GM20431 (cell line): Measurements from ENCODE around the gene ATXN1.
"Not testable (repeated sequence)": the region's sequence is repeated elsewhere in the genome, so short reads cannot be mapped to it uniquely, and the experiment has no call there.

Experiments
- in situ Hi-C: fragments of 300-500 bp; cut with MseI, MboI; formaldehyde crosslinking; loops from one replicate; pipeline ENCODE4 v1.15.0; 2020; ENCODE audit warnings: low sequenced_read_pairs; ENCODE audit not compliant: unreplicated experiment

Gene ATXN1

DNA sequence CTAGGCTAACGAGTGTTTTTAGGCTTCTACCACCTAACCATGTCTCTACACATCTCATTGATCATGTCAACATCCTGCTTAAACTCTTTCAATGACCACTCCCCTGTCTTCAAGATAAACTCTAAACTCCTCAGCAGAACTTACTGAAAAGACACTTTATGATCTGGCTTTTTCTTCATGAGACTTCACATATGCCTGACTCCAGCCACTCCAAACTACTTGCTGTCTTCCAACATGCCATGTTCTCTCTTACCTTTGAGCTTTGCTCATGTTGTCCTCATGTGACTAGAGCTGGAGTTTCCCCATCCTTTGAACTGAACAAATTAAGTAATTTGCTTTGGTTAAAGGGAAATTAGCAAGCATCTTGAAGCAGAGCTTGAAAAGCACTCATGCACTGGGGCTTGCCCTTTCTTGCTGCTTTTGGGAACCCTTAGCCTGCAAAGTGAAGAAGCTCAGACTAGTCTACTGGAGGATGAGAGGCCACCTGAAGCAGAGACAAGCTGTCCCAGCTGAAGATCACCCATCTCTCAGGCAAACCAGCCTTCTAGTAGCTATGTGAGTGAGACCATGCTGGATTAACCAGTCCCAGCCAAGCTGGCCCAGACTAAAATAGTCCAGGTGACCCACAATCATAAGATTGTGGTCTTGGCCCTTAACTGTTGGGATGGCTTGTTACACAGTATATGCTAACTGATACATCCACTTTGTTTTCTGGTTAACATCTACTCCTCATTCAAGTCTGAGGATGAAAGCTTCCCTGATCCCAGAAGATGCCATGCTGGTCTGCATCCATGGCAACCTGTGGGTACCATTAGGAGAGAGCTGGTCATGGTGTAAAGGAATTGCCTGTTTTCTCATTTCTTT lies 287.1 kb downstream of the ATXN1 start:
- in situ Hi-C loops = no loop called here

GRCh38 chr6:16473184-16473907 lies 287.9 kb downstream of the ATXN1 start:
- in situ Hi-C loops = no loop called here

DNA sequence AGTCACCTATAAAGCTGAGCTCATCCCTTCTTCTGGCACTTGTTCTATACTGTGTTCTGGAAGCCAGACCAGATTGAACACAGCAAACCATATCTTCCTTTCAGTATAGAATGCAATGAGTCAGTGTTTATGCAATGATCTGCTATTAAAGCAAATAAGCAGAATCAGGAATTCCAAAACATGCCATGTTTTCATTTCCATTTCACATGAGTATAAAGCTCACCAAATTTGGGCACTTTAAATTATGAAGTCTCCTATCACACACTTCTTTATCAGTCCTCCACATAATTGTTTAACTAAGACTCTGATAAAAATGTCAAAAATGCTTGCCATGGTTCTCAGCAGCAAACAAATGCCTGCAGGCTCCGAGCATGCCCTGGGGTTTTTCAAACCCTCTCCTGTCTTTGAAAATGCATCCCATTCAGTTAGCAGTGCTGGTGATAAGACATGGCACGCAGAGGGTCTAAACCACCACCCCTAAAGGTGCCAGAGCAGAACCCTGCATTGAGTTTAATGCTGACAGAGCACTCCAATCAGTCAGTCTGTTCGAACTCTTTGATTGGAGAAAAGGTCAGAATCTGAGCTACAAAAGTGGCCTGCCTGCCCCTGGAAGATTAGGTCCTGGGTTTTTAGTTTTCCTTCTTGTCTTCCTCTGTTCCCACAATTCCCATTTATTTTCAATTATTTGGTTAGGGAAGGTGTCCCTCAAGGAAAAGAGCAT lies 288.8 kb downstream of the ATXN1 start:
- in situ Hi-C loops = no loop called here

GRCh38 chr6:16471910-16472297 lies 289.4 kb downstream of the ATXN1 start:
- in situ Hi-C loops = no loop called here

GRCh38 chr6:16471222-16471909 lies 289.9 kb downstream of the ATXN1 start:
- in situ Hi-C loops = no loop called here

DNA sequence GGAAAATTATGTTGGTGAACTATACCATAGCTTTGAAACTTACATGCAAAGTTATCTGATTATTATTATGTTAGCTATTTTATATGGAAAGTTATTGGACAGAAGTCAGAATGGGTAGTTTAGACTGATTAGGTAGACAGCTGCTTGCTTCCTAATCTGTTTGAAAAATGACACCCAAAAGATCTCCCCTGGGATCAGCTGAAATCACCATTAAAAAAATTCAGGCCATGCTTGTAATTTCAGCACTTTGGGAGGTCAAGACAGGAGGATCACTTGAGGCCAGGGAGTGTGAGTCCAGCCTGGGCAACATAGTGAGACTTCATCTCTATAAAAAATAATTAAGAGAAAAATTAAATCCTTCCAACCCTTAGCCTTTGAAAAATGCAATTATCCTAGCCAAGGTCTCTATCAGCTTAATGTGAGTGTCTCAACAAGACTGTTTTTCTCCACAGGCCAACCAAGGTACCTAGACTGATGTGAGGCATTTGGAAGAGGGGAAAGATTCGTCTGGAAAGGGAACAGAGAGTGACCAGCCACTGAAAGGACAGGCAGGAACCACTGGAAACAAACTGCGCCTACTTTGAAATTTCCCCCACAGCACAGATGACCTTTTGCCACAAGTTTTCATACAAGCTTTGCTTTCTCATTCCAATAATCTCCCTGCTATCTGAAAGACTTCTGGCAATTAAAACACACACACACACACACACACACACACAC lies 290.6 kb downstream of the ATXN1 start:
- in situ Hi-C loops = no loop called here

DNA sequence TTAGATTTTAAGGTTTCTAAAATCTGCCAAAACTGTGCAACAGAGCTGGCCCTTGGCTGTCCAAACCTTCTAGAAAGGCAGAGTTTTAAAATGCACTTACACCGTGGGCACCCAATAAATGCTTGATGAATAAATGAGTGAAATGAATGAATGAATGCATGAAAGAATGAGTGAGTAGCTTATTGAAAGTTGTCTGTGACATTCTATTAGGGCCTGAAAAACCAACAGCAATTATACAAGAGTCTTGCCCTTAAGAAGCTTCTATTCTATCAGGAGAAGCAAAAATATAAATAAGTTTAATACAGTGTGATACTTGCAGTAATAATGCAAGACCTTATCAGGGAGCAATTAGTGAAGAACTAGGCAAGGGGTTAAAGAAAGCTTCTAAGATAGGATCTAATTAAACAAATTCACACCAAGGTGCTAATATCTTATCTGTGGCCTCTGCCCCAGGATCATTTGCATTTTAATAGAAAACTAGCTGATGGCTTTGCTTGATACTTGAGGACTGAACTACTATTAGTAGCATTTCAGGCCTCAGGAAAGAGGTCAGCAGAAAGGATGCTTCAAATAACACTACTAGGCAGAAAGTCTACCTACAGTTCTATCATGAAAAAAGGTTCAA lies 292.2 kb downstream of the ATXN1 start:
- in situ Hi-C loops = no loop called here

DNA sequence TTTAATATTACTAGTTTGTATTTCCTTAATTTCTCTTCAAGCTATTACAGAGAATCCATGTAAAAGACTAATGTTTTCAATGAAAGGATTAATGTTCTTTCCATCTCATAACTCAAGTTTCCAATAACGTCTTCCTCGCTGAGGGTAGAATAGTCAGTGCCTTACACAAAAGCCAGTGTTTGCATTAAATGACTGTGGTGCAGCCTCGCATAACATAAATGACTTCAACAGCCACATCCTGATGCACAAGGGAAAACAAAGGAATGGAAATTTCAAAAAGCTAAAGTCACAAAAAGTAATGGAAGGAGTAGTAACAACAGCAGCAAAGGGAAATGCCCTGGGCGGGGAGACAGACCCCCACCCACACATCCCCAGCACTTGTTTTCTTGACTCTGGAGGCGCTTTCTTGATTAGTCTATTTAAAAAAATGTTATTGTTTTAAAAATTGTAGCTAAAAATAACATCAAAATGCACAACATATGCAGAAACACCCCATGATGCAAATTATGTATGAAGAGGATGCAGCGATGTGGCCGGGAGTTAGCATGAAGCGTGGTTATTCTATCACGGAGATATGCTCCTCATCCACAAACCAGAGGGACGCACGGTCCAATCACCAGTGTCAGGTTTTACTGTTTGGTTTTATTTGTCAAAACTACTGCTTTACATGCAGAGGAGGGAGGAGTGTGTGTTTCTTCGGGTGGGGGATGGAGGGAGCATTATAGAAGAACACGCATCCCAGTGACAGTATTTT lies 294.3 kb downstream of the ATXN1 start:
- in situ Hi-C loops = no loop called here

DNA sequence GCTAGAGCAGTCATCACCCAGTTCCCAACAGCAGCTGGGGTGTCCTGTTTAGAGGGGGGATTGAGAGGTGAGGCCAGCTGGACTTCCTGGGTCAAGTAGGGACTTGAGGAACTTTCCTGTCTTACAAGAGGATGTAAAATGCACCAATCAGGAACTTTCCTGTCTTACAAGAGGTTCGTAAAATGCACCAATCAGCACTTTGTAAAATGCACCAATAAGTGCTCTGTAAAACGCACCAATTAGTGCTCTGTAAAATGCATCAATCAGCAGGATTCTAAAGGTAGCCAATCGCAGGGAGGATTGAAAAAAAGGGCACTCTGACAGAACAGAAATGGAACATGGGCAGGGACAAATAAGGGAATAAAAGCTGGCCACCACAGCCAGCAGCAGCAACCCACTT lies 297.2 kb downstream of the ATXN1 start:
- in situ Hi-C loops = no loop called here

GRCh38 chr6:16463246-16463645 lies 298.0 kb downstream of the ATXN1 start:
- in situ Hi-C loops = not testable (repeated sequence)

GRCh38 chr6:16461491-16461890 lies 299.8 kb downstream of the ATXN1 start:
- in situ Hi-C loops = no loop called here

GRCh38 chr6:16459472-16459871 lies 301.8 kb downstream of the ATXN1 start:
- in situ Hi-C loops = not testable (repeated sequence)

DNA sequence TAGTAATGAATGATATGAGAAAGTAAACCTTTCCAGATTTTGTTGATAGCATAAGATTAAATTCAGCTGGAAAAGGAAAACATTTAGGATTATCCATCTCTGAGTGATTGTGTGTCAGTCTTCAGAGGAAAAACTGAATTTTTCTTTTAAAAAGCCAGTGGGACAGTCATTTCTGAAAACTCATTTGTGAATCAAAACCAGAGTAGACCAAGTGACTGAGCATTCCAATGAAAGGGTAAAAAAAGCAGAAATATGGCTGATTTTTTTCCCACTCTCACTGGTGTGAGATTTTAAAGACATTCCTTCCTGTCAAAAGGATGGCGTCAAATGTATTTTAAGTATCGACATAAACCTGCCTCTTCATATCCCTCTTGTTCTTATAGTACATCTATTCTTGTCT lies 308.9 kb downstream of the ATXN1 start:
- in situ Hi-C loops = no loop called here

GRCh38 chr6:16450821-16451220 lies 310.4 kb downstream of the ATXN1 start:
- in situ Hi-C loops = no loop called here

- in situ Hi-C loops = no loop called here
These were observed 311.0 kb downstream of the ATXN1 start for GRCh38 chr6:16450285-16450684.

DNA sequence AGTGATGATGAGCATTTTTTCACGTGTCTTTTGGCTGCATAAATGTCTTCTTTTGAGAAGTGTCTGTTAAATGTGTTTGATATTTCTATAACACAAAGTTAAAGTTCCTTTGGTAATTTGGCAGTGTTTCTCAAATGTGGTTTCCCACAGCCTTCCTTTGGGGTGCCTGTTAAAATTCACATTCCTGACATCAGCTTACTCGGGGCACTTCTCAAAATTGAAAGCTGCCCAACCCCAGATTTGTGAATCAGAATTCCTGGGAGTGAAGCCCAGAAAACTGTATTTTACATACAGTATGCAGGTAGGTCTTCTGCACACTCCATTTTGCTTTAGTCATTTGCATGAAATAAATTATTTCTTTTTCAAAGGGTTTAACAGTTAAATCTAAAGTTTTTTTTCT lies 315.0 kb downstream of the ATXN1 start:
- in situ Hi-C loops = no loop called here

- in situ Hi-C loops = no loop called here
These were observed 319.2 kb downstream of the ATXN1 start for GRCh38 chr6:16442031-16442430.

- in situ Hi-C loops = no loop called here
These were observed 320.0 kb downstream of the ATXN1 start for GRCh38 chr6:16441262-16441661.
